Activated CD4-positive, CD25-positive, alpha-beta regulatory T cell (primary cell): ENCODE measurements around the gene ARL2BP.

Source experiments
- DNase-seq, 4 experiments: peaks; one replicate each; lab custom pipeline; 2025; lab: John Stamatoyannopoulos, UW

Gene ARL2BP

DNA sequence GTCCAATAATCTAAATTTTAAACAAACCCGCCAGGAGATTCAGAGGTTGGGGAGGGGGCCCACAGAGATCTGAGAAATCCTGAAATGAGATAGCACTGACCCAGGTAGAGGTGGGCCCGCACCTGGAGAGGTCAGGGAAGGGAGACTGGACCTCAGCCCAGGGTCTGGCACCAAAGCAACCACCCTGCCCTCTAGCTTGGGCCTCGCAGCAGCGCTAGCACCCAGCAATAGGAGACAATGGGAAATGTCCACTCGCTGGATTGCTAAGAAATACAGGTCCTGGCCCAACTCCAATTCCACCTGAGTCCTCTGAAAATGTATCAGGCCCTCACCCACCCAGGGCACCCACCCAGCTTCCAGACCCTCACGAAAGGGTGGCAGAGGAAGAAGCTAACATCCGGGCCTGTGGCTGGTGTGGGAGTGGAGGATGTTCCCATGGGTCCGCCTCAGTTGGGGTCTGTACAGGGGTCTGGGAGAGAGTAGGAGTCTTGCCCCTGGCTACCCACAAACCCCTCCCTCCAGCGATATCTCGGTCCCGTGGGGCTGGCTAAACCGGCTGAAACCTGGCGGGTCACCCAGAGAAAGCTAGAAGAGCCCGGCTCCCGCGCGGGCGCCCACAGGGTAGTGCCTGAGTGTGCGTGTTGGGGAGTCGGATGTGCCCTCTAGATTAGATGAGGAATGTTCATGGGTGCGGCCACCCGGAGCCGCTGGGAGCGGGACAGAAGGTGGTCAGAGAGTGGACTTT is 38.3 kb downstream of the ARL2BP start:
- no peak for DNase-seq

GRCh38 chr16:57283959-57284208 is 38.8 kb downstream of the ARL2BP start:
- no peak for DNase-seq

DNA sequence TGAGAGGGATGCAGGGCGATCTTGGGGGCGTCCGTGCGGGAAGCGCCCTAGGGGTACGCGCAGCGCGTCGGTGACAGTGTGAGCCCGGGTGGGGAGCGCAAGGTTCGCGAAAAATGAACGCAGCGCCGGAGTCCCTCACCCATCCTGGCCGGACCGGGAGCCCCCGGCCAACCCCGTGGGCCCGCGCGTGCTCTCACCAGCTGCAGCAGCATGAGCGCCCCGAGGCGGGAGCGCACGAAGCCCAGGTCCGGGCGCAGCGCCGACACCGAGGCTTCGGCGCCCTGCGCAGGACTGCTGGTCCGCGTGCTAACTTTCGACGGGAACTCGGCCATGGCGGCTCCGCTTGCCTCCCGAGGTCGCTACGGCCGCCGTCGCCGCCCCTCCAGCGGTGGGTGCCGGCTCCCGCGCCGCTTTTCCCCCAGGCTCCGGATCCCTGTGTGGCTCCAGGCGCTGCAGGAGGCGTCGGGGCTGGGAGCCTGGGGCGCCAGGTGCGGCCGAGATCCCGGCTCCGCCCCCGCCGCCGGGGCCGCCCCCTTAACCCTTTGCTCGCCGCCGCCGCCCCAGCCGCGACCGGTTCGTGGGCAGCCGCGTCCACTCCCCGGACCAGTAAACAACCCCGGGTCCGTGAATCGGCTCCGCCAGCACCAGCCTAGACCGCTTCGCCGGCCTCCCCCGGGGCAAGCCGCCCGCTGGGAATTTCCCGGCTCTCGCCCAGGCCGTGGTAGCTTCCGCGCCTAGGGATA is 39.3 kb downstream of the ARL2BP start, which contains the start of gene PLLP:
PLLP (minus strand) TSS at position 464 of the 743 bp plus-strand sequence; CDS start at position 332, 132 bp downstream.
- no peak for DNase-seq

DNA sequence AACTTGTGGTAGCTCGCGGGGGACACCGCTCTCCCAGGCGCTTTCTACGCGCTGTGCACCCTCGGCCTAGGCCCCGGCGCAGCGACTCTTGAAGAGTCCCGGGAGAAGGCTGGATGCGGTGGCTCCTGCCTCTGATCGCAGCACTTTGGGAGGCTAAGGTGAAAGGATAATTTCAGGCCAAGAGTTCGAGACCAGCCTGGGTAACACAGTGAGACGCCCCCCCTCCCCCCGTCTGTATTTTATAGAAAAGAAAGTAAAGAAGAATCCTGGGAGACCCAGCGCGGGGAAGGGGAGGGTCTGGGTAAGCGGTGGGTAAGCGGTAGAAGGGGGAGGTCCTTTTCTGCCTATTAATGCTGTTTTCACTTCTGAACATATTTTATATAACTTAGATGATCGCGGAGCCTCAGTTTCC is 39.9 kb downstream of the ARL2BP start:
- DNase-seq: no peak

DNA sequence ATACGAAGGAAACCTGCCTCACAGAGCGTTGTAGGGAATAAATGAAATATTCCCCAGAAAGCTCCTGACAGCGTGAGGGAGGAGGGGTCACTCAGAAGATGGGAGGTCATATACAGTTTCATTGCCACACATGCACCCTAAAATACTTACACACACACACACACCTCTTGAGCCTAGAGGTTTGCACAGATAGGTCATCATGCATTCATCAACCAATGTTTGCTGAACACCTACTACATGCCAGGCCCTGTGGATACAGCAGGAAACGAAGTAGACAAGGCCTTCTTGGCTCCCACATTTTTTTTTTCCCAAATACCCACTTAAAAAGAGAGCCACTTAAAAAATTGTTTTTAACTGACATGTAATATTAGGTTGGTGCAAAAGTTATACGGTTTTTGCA is 40.3 kb downstream of the ARL2BP start:
- DNase-seq: no peak

DNA sequence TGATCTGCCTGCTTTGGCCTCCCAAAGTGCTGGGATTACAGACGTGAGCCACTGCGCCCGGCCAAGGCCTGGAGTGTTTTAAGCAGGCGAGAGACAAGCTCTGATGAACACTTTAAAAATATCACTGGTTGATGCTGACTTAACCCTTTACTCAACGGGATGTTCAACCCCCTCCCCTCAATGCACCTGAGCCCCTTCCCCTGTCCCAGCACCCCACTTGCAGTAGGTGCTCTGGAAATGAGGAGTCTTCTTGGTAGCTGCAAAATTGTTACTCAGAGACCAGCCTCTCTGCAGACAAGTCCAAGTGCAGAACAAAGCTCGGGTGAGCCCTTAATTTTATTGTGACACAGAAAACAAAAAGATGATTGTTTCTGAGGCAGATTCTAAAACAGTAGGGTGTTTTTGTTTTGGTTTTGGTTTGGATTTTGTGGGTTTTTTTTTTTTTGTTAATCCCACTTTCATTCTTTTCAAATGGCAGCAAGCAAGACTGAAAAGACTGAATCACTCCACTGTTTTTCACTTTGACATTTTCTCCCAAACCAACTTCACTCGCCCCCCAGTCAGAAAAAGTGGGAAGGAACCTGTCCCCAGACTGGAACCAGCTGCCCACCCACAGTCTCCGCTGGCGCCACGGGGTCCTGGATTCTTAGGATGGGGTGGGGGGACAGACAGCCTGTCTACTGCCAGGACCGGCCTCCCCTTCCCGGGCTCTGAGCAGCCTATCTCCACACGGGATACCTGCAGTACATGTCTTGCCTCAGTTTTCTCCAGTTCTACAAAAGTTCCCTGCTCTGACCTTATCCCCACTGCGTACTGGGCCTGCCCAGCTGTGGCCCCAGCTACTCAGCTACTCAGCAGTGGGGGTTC is 44.6 kb downstream of the ARL2BP start:
- no peak for DNase-seq

GRCh38 chr16:57297856-57298255 is 52.8 kb downstream of the ARL2BP start:
- DNase-seq: no peak

GRCh38 chr16:57299009-57299718 is 54.1 kb downstream of the ARL2BP start:
- DNase-seq: peak in 1 of 4 experiments; percentile 37

GRCh38 chr16:57299719-57300386 is 54.8 kb downstream of the ARL2BP start:
- DNase-seq: peak; percentile 51 to 74 (median 66)

- DNase-seq: peak; percentile 95 to 99 (median 97)
Observed at GRCh38 chr16:57300387-57301125, 55.5 kb downstream of the ARL2BP start.

DNA sequence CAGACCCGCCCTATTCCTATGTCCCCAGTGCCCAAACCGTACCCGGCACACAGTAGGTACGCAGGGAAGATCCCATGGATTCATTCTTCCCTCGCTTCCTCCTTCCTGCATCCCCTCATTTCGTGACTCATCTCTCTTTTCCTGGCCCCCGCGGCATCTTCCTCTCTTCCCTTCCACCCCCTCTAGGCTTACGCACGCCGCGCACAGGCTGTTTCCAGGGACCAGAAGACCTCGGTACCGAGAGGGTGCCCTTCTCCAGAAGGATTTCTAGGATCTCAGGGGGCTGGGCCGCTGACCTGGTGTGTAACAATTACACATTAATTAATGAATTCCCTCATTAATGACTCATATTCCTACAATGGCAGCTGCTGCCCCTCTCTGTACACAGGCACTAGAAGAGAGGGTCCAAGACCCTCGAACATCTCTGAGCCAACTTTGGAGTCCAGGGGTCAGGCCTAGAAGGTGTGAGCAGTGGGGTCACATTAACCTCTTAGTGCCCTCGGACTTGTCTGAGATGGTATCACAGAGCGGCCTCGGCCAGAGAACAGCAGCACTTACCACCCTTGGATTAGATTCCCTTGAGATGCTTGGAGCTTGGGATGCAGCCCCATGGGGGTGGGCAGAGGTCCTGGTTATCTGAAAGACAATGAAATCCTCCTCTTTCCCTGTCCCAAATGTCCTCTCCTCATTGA is 56.2 kb downstream of the ARL2BP start:
- DNase-seq: no peak
